WERI-Rb-1 (cell line): Measurements from ENCODE around the gene ASF1B.

Experiments used
- DNase-seq: peaks from one replicate; pipeline ENCODE4 v3.0.0-alpha.2; 2020
- H3K27ac ChIP-seq: fragments of 250-450 bp; sonication (Bioruptor Pico); 2 replicates; pipeline ENCODE4 v1.5.1; 2020; ENCODE audit warnings: mild to moderate bottlenecking, moderate library complexity
- H3K27me3 ChIP-seq: fragments of 250-450 bp; sonication (Bioruptor Pico); 2 replicates; pipeline ENCODE4 v1.5.1; 2021; ENCODE audit warnings: mild to moderate bottlenecking, low read depth, moderate library complexity; ENCODE audit not compliant: insufficient read depth, severe bottlenecking
- H3K36me3 ChIP-seq: fragments of 250-450 bp; sonication (Bioruptor Pico); 2 replicates; pipeline ENCODE4 v1.5.1; 2020; ENCODE audit warnings: mild to moderate bottlenecking, moderate library complexity
- H3K4me3 ChIP-seq: 2 replicates; pipeline ENCODE4 v1.5.1; 2011; ENCODE audit warnings: low read depth, mild to moderate bottlenecking, control low read depth, low read length
- H3K9me3 ChIP-seq: fragments of 250-450 bp; sonication (Bioruptor Pico); 2 replicates; pipeline ENCODE4 v1.5.1; 2021; ENCODE audit warnings: mild to moderate bottlenecking, moderate library complexity; ENCODE audit not compliant: severe bottlenecking
- CTCF ChIP-seq: IDR thresholded peaks from 2 replicates; pipeline ENCODE4 v1.5.1; 2011; ENCODE audit warnings: low read depth, mild to moderate bottlenecking, control low read depth, inconsistent platforms, low read length

ASF1B gene

GRCh38 chr19:14167576-14168138 is 31.3 kb upstream of the ASF1B start:
- Histone ChIP-seq H3K4me3 (no peak overlapping the region), H3K36me3 (peaks cover 49% of the 10 kb centered on the region), H3K9me3 (no peaks in the 10 kb centered on the region), H3K27me3 (no peaks in the 10 kb centered on the region), H3K27ac (no peak overlapping the region)
- DNase-seq = no peak
- TF ChIP-seq CTCF = no peak

GRCh38 chr19:14166999-14167575 is 30.7 kb upstream of the ASF1B start:
- no peak overlapping the region for H3K27ac ChIP-seq
- H3K36me3 ChIP-seq = peaks cover 48% of the 10 kb centered on the region
- no peak overlapping the region for H3K4me3 ChIP-seq
- DNase-seq = no peak
- H3K27me3 ChIP-seq = no peaks in the 10 kb centered on the region
- no peaks in the 10 kb centered on the region for H3K9me3 ChIP-seq
- TF ChIP-seq CTCF = no peak

- Histone ChIP-seq H3K9me3 (no peaks in the 10 kb centered on the region), H3K4me3 (no peak overlapping the region), H3K27me3 (no peaks in the 10 kb centered on the region), H3K27ac (no peak overlapping the region), H3K36me3 (peaks cover 48% of the 10 kb centered on the region)
- TF ChIP-seq CTCF = no peak
- DNase-seq = no peak
Measured at GRCh38 chr19:14165990-14166830, 29.8 kb upstream of the ASF1B start.

- H3K9me3 ChIP-seq = no peaks in the 10 kb centered on the region
- H3K27ac ChIP-seq = no peak overlapping the region
- peaks cover 40% of the 10 kb centered on the region for H3K36me3 ChIP-seq
- H3K4me3 ChIP-seq = no peak overlapping the region
- no peak for TF ChIP-seq CTCF
- no peaks in the 10 kb centered on the region for H3K27me3 ChIP-seq
- no peak for DNase-seq
Measured at GRCh38 chr19:14164724-14165493, 28.5 kb upstream of the ASF1B start.

- Histone ChIP-seq H3K36me3 (peaks cover 40% of the 10 kb centered on the region), H3K9me3 (no peaks in the 10 kb centered on the region), H3K4me3 (no peak overlapping the region), H3K27ac (no peak overlapping the region), H3K27me3 (no peaks in the 10 kb centered on the region)
- no peak for TF ChIP-seq CTCF
- no peak for DNase-seq
Measured at GRCh38 chr19:14164082-14164481, 27.7 kb upstream of the ASF1B start.
